ENCODE data around the gene INO80E. TPM values are rescaled to one million over a fixed set of nuclear protein-coding genes. Genes with fewer than 3 reads are reported as not detected.

INO80E gene
- total RNA-seq, 1 donor from 2014 or later = 29.0 TPM

- no peak for TF ChIP-seq CTCF (IDR thresholded peaks at IDR 0.05; ENCODE audit: borderline replicate concordance)
- intact Hi-C loops (cut with micrococcal nuclease) = no loop called here
- Histone ChIP-seq H3K4me3 (peak overlapping the region; percentile 81), H3K36me3 (peaks cover 10% of the 10 kb centered on the region), H3K27me3 (ENCODE audit: low read depth) (no peaks in the 10 kb centered on the region), H3K4me1 (peaks cover 35% of the 10 kb centered on the region), H3K27ac (replicated peaks) (peak overlapping the region; percentile 94), H3K9me3 (replicated peaks) (no peaks in the 10 kb centered on the region)
- no peak for DNase-seq
Observed at GRCh38 chr16:29963021-29963743, 32.9 kb upstream of the INO80E start.

GRCh38 chr16:29968205-29968604 is 27.8 kb upstream of the INO80E start:
- Histone ChIP-seq H3K27ac (replicated peaks) (no peak overlapping the region), H3K36me3 (peaks cover 31% of the 10 kb centered on the region), H3K9me3 (replicated peaks) (no peaks in the 10 kb centered on the region), H3K27me3 (ENCODE audit: low read depth) (no peaks in the 10 kb centered on the region), H3K4me3 (no peak overlapping the region), H3K4me1 (peaks cover 18% of the 10 kb centered on the region)
- no peak for TF ChIP-seq CTCF (IDR thresholded peaks at IDR 0.05; ENCODE audit: borderline replicate concordance)
- no peak for DNase-seq
- intact Hi-C loops (cut with micrococcal nuclease) = no loop called here

- H3K27me3 ChIP-seq (ENCODE audit: low read depth) = no peaks in the 10 kb centered on the region
- peaks cover 31% of the 10 kb centered on the region for H3K4me1 ChIP-seq
- H3K27ac ChIP-seq (replicated peaks) = no peak overlapping the region
- no peaks in the 10 kb centered on the region for H3K9me3 ChIP-seq (replicated peaks)
- H3K36me3 ChIP-seq = peaks cover 26% of the 10 kb centered on the region
- no peak overlapping the region for H3K4me3 ChIP-seq
- DNase-seq = no peak
- TF ChIP-seq CTCF (IDR thresholded peaks at IDR 0.05; ENCODE audit: borderline replicate concordance) = no peak
- intact Hi-C loops (cut with micrococcal nuclease) = no loop called here
Observed at GRCh38 chr16:29971304-29971703, 24.7 kb upstream of the INO80E start.

- no peaks in the 10 kb centered on the region for H3K27me3 ChIP-seq (ENCODE audit: low read depth)
- no peak overlapping the region for H3K27ac ChIP-seq (replicated peaks)
- no peak overlapping the region for H3K4me3 ChIP-seq
- intact Hi-C loops (cut with micrococcal nuclease) = no loop called here
- no peak for TF ChIP-seq CTCF (IDR thresholded peaks at IDR 0.05; ENCODE audit: borderline replicate concordance)
- peaks cover 26% of the 10 kb centered on the region for H3K36me3 ChIP-seq
- no peak for DNase-seq
- no peaks in the 10 kb centered on the region for H3K9me3 ChIP-seq (replicated peaks)
- H3K4me1 ChIP-seq = peaks cover 42% of the 10 kb centered on the region
Observed at GRCh38 chr16:29972500-29972899, 23.5 kb upstream of the INO80E start.

- no peak for DNase-seq
- H3K4me3 ChIP-seq = peak overlapping the region; percentile 97
- TF ChIP-seq CTCF (IDR thresholded peaks at IDR 0.05; ENCODE audit: borderline replicate concordance) = no peak
- peaks cover 26% of the 10 kb centered on the region for H3K36me3 ChIP-seq
- peak overlapping the region; percentile 96 for H3K27ac ChIP-seq (replicated peaks)
- intact Hi-C loops (cut with micrococcal nuclease) = no loop called here
- no peaks in the 10 kb centered on the region for H3K27me3 ChIP-seq (ENCODE audit: low read depth)
- H3K4me1 ChIP-seq = peaks cover 47% of the 10 kb centered on the region
- no peaks in the 10 kb centered on the region for H3K9me3 ChIP-seq (replicated peaks)
Observed at GRCh38 chr16:29972992-29973383, 23.1 kb upstream of the INO80E start.
